CD4-positive, alpha-beta T cell treated with Interleukin-4 for 1 hour (primary cell): ENCODE data around the gene GLDN.

Experiments used
- DNase-seq, 2 donors: peaks; one replicate each; pipeline ENCODE4 v3.0.0-alpha.2; 2020 to 2022

GLDN gene

DNA sequence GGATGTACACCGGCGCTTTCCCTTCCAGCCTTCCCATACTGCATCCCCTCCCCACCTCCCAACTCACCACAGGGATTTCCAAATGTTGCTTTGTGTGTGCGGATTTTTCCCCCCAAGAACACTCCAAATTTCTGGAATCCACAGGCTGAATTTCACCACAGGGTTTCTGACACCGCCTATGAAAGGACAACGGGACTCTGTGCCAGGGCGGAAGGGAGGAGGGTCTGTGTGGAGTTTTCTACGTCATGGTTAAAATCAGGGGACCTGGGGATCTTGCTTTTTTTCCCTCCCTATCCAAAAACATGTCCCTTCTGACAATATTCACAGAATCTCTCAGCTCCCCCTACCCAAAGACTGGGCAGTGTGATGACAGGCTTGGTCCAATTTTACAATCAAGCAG is 17.7 kb upstream of the GLDN start:
- no peak for DNase-seq

DNA sequence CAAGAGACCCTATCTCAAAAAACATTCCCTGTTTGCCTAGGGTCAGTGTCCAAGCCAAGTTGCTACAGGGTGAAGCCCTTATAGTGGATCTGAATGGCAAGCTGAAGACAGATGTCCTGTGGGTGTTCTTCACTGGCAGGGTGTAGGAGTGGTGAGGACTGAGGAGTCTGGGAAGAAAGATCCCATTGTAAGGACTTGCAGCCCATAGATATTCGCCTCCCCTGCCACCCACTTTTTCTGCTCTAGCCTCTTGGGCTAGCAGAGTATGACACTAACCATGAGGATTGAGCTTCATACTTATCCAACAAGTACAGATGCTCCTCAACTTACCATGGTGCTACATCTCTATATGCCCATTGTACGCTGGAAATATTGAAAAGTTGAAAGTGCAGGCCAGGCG is 16.3 kb upstream of the GLDN start:
- no peak for DNase-seq

DNA sequence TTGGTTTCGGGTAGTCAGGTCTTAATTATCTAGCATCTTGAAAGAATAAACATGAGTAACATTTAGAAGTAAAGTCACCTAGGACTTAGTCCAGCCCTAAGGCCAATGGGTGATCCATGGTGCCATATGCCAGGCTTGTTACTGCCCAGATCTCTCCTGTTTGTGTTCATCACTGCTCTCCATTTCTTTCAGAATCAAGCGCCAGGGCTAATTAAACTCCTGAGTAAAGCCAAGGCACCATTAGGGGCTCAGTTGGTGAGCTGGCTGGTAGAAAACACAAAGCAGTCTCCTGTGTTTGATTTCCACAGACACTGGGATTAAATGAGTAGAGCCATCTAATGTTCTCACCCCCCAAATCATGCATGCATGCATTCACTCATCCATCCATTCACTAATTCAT is 14.4 kb upstream of the GLDN start:
- DNase-seq: no peak

DNA sequence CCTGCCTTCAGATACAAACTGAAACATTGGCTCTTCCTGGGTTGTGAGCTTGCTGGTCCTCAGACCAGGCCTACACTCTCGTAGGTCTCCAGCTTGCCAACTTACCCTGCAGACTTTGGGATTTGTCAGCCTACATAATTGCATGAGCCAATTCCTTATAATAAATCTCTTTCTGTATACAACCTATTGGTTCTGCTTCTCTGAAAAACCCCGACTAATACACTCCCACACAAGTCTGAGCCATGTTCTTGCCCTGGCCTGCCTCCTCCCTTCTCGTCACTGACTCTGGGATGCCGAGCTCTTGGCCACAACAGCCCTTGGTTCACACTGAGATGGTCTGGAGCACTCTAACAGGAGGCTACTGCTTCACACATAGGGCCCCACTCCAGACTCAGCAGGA is 12.5 kb upstream of the GLDN start:
- no peak for DNase-seq

DNA sequence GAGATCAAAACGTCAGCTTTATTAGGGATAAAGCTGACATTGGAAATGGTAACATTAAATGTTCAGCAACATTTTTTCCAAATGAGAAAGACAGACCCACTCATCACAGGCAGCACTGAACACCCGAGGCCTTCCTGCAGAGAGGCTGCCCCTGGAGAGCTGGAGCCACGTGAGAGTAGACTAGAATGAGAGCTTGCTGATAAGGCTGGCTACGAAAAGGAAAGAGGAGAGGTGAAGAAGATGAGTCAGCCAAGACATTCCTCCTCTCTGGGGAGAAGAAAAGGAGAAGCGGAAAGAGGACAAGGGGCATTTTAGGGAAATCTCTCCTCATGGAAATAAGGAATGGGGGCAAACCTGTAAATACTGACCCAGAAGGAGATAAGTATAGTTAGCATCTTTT is 10.3 kb upstream of the GLDN start:
- no peak for DNase-seq

DNA sequence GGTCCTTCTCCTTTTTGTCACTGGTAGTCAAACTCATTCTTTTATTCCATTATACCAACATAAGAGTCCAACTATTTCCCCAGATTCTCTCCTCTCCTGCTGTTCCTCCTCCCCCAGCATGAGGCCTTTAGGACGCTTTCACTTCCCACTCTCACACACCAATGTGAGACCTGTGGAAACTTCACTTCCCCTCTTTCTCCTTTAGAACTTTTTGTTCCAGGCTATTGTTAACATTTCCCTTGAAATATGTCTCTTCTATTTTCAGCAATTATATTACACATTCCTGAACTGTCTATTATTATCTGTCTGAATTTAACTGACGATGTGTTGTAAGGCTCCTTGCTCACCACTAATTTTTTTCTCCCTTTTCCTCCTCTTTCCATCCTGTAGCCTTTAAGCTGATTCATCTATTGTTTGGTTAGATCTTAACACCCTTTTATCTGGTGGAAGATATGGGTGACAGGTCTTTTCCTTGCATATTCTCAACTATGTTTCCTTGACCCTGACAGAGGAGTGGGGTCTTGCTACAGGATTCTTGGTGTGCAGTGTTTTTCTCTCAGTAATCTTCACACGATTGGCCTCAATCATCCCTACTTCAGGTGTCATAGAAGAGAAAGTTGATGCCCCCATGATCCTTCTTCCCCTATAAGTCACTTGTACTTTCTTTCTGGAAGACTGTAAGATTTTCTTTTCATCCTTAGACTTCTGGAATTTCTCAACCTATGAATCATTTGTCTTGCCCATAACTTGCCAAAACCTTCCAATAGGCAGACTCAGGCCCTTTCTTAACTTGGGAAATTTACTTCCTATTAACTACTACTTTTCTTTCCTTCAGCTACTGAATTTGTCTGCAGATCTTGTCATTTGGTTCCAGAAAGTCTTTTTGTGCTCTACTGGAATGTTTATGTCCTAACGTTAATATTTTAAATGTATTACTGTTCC is 9.0 kb upstream of the GLDN start:
- DNase-seq: no peak

DNA sequence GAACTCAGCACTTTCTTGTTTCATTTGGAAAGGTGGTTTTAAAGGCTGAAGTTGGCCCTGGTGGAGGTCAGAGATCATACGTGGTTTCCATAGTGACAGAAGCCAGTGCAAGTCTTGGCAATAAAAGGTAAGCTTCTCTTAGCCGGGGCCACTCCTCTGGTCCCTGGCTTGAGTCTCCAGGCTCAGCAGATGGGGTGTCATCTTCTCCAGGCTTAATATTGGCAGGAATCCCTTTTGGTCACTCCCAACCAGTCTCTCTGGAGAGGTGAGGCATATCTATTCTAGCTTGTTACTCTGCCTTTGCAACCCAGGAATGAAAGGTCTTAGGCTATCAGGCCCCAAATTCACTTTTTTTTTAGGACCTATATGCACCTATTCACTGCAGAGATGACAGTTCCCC is 7.9 kb upstream of the GLDN start:
- DNase-seq: no peak

DNA sequence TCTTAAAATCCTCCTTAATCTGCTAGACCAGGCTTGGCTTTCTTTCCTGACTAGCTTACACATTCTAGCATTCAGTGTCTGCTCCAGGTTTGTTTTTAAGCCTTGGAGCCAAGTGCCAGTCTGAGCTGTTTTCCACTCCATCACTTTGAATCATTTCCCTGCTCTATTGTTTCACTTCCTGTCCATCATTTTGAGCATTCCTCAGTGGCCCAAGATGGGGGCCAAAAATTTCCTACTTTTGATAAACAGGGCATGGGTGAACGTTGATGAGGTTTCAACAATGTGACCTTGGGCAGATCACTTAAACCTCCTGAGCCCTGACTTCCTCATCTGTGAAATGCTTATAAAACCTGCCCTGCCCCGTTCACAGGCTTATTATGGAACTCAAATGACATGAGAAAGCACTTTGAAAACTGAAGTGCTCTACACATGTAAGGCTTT is 7.4 kb upstream of the GLDN start:
- no peak for DNase-seq

DNA sequence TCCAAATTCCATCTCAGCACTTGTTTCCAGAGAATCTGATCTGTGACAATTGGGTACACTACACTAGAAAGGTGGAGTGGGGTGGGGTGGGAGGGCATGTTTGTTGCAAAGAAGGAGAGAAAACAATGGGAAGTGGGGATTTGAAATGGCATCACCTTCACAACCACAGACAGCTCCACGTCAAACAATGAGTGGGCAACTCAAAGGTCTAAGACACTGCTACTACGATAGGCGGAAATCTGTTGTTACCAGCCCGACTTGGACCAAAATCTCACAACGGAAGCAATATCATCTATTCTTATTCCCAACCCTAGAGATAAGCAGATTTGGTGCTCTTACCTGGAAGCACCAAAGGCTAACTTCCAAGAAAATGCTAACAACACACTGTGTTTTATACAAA is 6.4 kb upstream of the GLDN start:
- no peak for DNase-seq

DNA sequence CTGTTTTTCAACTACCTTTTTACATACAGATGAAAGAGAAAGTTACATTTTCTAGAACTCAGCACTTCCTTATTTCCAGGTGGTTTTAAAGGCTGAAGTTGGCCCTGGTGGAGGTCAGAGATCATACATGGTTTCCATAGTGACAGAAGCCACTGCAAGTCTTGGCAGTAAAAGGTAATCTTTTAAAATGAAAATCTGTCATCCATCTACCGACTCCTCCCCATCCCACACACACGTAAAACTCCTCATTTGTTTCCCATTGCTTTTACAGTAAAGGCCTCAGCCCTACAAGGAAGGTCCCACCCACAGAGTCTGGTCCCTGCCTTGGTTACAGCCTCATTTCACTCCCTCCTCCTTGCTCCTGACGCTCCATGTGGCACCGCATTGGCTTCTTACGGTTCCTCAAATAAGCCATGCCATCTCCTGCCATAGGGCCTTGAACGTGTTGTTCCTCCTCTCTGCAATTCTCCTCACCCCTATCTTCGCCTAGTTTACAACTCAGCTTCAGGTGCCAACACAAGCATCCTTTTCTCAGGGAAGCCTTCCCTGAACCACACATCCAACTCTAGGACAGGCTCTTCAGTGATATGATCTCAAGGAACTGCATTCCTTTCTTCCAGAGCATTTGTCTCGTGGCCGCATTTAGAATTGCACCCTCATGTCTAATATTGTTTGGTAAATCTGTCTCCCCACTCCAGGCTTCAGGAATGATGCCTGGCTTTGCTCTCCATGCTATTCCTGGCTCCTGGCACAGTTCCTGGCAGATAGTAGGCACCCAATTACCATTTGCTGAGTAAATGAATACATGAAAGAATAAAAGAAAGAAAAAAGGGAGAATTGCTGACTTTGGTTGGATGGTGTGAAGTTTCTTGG is 5.7 kb upstream of the GLDN start:
- DNase-seq: no peak

DNA sequence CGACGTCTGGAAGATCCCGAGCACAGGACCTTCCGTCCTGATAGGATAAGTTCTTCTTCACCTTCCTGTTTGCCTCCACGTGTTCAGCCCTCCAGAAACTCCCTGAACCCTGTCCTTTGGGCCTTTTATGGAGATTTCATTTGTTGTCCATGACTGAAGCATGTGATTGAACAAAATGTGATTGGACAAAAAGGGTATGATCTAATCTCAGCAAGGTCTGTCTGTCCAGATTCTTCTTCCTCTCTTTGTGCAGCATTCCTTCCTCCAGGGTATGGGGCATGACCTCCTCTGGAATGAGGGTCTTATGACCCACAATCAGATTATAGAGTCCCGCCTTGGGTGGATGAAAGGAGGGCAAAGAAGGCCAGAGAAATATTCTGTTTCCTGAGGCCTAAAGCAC is 3.0 kb upstream of the GLDN start, which contains the start of gene CYP19A1:
Gene CYP19A1 (minus strand): TSS at position 101 of the 400 bp plus-strand sequence. CDS start 95,684 bp downstream, outside the sequence.
- no peak for DNase-seq

DNA sequence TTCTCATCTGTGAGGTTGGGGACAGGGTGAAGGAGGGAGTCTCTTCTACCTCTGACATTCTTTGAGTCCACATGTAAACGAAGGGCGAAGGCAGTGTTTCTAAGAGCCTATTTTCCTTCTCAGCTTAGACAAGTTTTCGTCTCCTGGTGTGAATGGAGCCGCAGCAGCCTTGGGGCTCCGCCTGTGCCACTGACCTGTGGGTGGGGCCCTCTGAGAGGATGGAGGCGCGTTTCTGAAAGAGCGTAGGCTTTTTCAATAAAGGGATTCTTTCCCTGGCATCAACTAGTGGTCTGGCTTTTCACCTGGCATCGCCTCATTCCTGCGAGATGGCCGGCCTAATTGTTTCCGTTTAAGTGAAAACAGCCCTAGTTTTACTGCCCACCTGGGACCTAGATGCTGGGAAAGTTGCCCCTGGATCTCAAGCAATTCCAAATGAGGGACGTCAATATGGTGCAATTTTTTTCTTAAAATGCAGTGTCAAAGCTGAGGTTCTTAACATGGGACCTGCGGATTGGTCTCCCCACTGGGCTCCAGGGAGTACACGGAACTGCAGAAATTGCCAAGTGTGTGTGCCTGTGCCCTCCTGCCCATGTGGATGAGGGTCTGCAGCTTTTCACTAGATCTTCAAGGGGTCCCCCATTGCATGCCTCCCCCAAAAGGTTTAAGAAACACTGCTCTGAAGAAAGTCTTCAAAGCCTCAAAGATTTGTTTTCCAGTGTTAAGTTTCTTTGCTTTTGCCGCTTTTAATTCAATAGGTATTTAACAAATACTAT is 958 bp downstream of the GLDN start:
- DNase-seq: no peak

DNA sequence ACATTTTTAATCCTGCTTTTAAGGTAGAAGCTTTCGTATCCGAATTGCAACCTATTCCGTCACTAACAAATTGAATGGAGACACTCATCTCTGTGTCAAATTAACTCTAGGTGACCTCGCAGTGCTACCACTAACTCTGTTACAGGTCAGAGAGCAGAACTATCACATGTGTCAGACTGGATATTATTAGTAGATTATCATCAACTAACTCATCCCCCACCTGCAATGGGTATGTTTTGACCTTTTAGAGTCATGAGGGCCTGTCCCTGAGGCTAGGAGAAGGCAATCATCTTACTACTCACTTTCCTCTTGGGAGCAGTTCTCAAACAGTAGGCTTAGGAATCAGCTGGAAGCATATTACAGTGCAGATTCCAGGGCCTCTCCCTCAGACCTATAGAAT is 2.0 kb downstream of the GLDN start:
- no peak for DNase-seq

DNA sequence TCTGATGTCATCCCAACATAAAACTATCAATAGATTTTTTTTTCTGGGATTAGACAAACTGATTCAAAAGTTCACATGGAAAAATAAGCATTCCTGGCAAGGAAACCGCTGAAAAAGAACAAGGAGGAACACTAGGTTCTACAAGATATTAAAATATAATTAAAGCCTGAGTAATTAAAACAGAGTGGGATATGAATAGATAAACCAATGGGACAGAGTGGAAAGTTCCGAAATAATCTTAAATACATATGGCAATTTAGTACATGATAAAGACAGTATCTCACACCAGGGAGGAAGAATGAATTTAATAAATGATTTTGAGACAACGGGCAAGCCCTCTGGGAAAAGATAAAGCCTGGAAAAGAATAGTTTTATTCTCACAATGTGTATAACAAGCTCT is 4.7 kb downstream of the GLDN start:
- DNase-seq: no peak

DNA sequence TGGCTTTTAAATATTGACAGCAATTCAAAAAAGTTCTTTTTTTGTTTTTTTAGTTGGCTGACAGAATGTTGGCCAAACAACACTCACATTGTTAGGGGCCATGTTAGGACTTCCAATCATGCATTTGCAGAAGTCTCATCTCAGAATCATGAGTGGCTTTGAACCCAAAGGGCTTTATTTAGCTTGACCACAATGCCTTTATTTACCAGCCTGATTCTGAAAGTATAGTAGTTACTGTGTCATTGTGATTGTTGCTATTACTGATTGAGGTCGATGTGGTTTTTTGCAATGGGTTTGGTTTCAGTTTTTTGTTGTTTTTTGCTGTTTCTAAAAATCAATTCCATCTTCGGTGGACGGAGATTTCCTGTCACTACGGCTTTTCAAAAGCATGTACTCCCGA is 7.2 kb downstream of the GLDN start:
- DNase-seq: no peak

DNA sequence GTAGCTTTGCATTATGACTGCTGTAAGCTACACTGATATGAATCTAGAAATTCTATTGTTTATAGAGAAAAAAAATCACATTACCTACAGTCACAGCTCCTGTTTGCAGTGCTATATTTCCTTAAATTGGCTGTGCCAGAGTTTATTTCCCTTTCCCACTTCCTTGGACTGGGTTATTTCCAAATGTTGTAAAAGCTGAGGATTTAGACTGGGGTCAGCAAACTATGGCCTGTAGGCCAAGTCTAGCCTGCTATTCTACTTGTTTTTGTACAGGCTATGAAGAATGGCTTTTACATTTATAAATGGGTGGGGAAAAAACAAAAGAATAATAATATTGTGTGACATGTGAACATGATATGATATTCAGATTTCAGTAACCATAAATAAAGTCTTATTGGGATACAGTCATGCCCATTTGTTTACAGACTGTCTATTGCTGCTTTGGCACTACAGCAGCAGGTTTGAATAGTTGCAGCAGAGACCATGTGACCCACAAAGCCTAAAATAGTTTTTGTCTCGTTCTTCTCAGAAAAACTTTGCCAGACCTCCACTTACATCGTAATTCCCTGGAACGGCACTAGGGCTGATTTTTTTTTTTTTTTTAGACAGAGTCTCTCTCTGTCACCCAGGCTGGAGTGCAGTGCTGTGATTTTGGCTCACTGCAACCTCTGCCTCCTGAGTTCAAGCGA is 7.8 kb downstream of the GLDN start:
- DNase-seq: no peak

DNA sequence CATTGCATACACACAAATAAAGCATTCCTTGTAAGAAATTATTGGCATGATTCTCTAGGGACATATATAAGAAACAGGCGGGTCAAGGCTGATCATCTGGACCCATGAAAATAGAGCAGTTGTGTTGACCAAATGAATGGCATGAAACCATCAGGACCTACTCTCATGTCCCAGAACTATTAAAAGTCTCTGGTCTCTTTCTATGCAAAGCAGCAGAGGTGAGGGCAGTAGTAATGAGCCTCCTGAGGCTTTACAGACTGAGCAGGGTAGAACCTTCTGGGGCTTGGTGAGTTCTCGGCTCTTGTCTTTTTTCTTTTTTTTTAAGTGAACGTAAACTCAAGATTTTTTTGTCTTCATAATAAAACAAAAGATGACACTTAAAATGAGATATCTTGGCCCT is 9.3 kb downstream of the GLDN start:
- DNase-seq: no peak

DNA sequence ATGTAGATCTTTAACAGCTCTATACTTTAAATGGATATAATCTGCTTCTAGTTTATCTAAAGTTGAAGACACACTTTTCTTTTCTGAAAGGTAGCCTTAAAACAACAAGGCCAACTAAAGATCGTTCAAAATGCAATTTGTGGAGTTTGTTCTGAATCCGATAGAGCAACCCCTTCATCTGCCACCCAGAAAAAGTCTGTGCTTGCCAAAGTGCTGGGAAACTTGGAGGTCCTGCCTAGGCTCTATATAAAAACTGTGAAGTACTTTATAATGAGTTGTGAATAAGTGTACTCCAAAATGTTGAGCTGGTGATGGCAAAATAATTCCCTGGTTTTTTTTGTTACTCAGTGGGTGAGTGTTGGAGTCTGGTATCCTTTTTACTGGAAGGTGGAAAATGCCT is 12.5 kb downstream of the GLDN start:
- DNase-seq: no peak

DNA sequence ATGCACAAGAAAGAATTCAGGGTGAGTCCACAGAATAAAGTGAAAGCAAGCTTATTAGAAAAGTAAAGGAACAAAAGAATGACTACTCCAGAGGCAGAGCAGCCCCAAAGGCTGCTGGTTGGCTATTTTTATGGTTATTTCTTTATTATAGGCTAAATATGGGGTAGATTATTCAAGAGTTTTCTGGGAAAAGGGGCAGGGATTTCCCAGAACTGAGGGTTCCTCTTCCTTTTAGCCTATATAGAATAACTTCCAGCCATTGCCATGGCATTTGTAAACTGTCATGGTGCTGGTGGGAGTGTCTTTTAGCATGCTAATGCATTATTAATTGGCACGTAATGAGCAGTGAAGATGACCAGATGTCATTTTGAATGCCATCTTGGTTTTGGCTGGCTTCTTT is 13.6 kb downstream of the GLDN start:
- no peak for DNase-seq

DNA sequence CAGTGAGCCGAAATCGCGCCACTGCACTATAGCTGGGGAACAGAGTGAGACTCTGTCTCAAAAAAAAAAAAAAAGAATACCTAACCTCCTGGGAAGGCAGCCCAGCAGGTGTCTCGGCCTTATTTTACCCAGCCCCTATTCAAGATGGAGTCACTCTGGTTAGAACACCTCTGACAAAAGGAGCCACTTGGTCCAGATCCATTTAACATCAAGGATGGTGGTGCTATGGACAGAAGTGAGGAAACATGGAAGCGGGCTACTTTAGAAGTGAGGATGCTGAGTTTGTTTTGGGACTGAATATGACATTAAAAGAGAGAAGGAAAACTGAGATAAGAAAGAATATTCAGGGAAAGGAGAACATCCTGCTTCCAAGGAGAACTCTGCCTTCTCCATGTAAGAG is 14.7 kb downstream of the GLDN start:
- DNase-seq: no peak

DNA sequence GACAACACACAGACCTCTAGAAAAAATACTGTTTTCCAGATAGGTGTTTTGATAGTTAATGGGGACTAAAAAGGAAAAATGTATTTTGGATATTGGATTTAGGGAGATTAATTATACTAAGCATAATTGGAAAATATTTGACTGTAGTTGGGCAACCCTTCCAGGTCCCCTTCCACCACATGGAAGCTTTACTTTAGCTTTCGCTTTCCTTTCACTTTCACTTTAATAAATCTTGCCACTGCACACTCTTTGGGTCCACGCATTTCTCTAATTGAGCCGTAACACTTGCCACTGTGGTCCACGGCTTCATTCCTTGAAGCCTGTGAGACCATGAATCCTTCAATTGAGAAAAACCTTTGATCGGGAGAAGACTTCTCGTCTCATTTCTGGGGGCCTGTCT is 15.5 kb downstream of the GLDN start:
- DNase-seq: no peak

DNA sequence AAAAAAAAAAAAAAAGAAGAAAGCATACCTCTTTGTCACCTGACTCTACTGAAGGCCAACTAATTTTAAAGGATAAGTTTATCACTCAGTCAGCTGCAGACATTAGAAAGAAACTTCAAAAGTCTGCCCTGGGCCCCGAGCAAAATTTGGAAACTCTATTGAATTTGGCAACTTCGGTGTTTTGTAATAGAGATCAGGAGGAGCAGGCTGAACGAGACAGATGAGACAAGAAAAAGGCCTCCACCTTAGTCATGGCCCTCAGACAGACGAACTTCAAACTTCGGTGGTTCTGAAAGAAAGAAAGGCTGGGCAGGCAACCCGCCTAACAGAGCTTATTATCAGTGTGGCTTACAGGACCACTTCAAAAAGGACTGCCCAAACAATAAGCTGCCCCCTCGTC is 18.5 kb downstream of the GLDN start:
- DNase-seq: no peak

DNA sequence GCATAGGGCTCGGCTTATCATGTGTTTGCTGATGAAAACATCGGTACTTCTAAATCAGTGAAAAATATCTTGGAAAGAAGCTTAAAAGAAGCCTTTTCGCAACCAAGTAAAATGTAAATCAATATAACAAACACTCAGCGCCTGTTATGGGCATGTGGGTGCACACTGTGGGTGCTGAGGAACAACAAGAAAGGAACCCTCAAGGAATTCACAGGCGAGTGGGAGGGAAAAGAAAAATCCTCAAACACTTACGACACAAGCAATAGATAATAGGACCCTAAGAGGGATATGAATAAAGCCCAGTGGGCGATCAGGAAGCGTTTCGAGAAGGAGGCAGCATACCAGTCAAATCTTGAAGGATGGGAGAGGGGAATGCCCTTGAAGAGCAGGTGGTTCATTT is 21.9 kb downstream of the GLDN start:
- no peak for DNase-seq
